ENCODE results near the gene LRRC39.

Gene LRRC39

DNA sequence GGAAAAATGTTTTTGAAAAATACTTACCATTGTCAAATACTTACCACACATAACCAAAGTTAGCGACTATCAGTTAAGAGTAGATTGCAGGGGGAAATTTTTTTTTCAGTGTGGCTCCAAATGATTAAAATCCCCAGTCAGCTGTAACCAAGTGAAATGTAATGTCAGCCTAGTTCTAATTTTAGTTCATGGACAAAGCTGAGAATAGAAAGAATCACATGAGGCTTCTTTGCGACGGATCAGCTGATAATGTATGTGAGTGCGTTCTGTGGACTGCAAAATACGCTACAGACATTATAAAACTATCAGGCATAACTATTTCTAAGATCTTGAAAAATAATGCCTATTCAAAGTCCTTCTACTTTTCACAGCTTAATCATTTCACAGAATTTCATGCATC is at the start of gene LRRC39:
Gene LRRC39, minus strand, starts transcription at position 166 of the 400 bp plus-strand sequence. CDS start 9,740 bp downstream, outside the sequence.
- ChIA-PET CTCF (interaction anchor here (0.8 kb wide), 1 partner anchor 279 kb away, joined by 3 read pairs; no protein-coding TSS in a partner anchor), POLR2A (interaction anchor here (0.6 kb wide), 1 partner anchor 47 kb away, joined by 4 read pairs; no protein-coding TSS in a partner anchor)

GRCh38 chr1:100222428-100222827 is 44.4 kb upstream of the LRRC39 start:
- H3K27ac ChIP-seq (ENCODE audit: extremely low read depth, low read depth, low read length), result no peak overlapping the region
- H3K9me3 ChIP-seq (ENCODE audit: control insufficient read depth, insufficient read depth, low read depth, low read length), result no peaks in the 10 kb centered on the region
- no peak for TF ChIP-seq ZNF621 (tag by site-specific recombination; IDR thresholded peaks at IDR 0.05)
- peak; percentile 99 for TF ChIP-seq ZNF664 (tag by site-specific recombination; IDR thresholded peaks at IDR 0.05)
- no peak overlapping the region for H3K4me3 ChIP-seq (ENCODE audit: low read depth, low read length)
- H3K36me3 ChIP-seq (ENCODE audit: control insufficient read depth in 2 of 2, insufficient read depth in 1 of 2, low read length in 2 of 2), result peaks cover 0 to 27% of the 10 kb centered on the region in 2 experiments; a peak in 2 of 3 replicates
- ChIA-PET CTCF (interaction anchor here (1.0 to 1.1 kb wide), 2 partner anchors 233 to 237 kb away, joined by 3 read pairs; no protein-coding TSS in a partner anchor), POLR2A (no interaction called here)
- H3K4me1 ChIP-seq (ENCODE audit: control insufficient read depth, insufficient read depth, low read length), result no peaks in the 10 kb centered on the region

More for the DNA sequence above, at the start of gene LRRC39:
- Histone ChIP-seq H3K4me3 (ENCODE audit: low read depth, low read length) (no peak within 1 kb of the TSS), H3K36me3 (ENCODE audit: control insufficient read depth in 2 of 2, insufficient read depth in 1 of 2, low read length in 2 of 2) (no peaks in the 10 kb centered on the region), H3K4me1 (ENCODE audit: control insufficient read depth, insufficient read depth, low read length) (no peaks in the 10 kb centered on the region), H3K27ac (ENCODE audit: extremely low read depth, low read depth, low read length) (no peak within 1 kb of the TSS), H3K9me3 (ENCODE audit: control insufficient read depth, insufficient read depth, low read depth, low read length) (no peaks in the 10 kb centered on the region)
- no peak for TF ChIP-seq ZNF514 (tag by site-specific recombination; IDR thresholded peaks at IDR 0.05)
- TF ChIP-seq, protein P1, sequence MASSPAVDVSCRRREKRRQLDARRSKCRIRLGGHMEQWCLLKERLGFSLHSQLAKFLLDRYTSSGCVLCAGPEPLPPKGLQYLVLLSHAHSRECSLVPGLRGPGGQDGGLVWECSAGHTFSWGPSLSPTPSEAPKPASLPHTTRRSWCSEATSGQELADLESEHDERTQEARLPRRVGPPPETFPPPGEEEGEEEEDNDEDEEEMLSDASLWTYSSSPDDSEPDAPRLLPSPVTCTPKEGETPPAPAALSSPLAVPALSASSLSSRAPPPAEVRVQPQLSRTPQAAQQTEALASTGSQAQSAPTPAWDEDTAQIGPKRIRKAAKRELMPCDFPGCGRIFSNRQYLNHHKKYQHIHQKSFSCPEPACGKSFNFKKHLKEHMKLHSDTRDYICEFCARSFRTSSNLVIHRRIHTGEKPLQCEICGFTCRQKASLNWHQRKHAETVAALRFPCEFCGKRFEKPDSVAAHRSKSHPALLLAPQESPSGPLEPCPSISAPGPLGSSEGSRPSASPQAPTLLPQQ (tag by site-specific recombination; IDR thresholded peaks at IDR 0.05), result no peak
- TF ChIP-seq TRIM28 (IDR thresholded peaks at IDR 0.05; ENCODE audit: borderline replicate concordance, low read length), result no peak
- no peak for TF ChIP-seq ZSCAN30 (tag by site-specific recombination; IDR thresholded peaks at IDR 0.05)
- no peak for TF ChIP-seq ZNF621 (tag by site-specific recombination; IDR thresholded peaks at IDR 0.05)
- no peak for TF ChIP-seq ZNF302 (tag by site-specific recombination; IDR thresholded peaks at IDR 0.05; ENCODE audit: low read depth)
- TF ChIP-seq YY1 (tag by site-specific recombination; IDR thresholded peaks at IDR 0.05), result no peak
- TF ChIP-seq TCF7L2 (IDR thresholded peaks at IDR 0.05; ENCODE audit: borderline replicate concordance, low read depth, low read length), result no peak
- TF ChIP-seq ZNF175 (tag by site-specific recombination; IDR thresholded peaks at IDR 0.05), result no peak
- no peak for TF ChIP-seq ZNF23 (tag by site-specific recombination; IDR thresholded peaks at IDR 0.05; ENCODE audit: borderline replicate concordance)
- no peak for TF ChIP-seq ZNF274 (IDR thresholded peaks at IDR 0.05; ENCODE audit: low read length)
- no peak for TF ChIP-seq ZNF274 (tag by site-specific recombination; IDR thresholded peaks at IDR 0.05; ENCODE audit: borderline replicate concordance)
- no peak for TF ChIP-seq ZNF521 (tag by site-specific recombination; IDR thresholded peaks at IDR 0.05)
- TF ChIP-seq ZNF18 (tag by site-specific recombination; IDR thresholded peaks at IDR 0.05), result no peak
- TF ChIP-seq ZNF530 (tag by site-specific recombination; IDR thresholded peaks at IDR 0.05; ENCODE audit: low read depth), result no peak
- no peak for TF ChIP-seq ZNF776 (tag by site-specific recombination; IDR thresholded peaks at IDR 0.05; ENCODE audit: borderline replicate concordance)
- no peak for TF ChIP-seq FEZF1 (tag by site-specific recombination; IDR thresholded peaks at IDR 0.05)
- TF ChIP-seq KLF16 (tag by site-specific recombination; IDR thresholded peaks at IDR 0.05), result no peak

DNA sequence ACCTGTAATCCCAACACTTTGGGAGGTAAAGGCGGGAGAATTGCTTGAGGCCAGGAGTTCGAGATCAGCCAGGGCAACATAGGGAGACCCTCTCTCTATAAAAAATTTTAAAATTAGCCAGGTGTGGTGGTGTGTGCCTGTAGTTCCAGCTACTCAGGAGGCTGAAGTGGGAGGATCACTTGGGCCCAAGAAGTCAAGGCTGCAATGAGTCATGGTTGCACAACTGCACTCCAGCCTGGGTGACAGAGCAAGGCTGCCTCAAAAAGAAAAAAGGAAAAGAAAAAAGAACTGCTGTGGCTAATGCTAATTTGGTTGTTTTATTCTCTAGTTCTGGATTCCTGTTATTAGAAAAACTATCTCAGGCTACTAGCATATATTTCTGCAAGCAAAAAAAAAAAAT is 41.8 kb upstream of the LRRC39 start:
- H3K4me3 ChIP-seq (ENCODE audit: low read depth, low read length), result no peak overlapping the region
- H3K27ac ChIP-seq (ENCODE audit: extremely low read depth, low read depth, low read length), result no peak overlapping the region
- no peaks in the 10 kb centered on the region for H3K4me1 ChIP-seq (ENCODE audit: control insufficient read depth, insufficient read depth, low read length)
- CTCF ChIA-PET, result no interaction called here
- no peaks in the 10 kb centered on the region for H3K9me3 ChIP-seq (ENCODE audit: control insufficient read depth, insufficient read depth, low read depth, low read length)
- H3K36me3 ChIP-seq (ENCODE audit: control insufficient read depth in 2 of 2, insufficient read depth in 1 of 2, low read length in 2 of 2), result peaks cover 10 to 31% of the 10 kb centered on the region in 2 experiments
- POLR2A ChIA-PET, result no interaction called here
- no peak for TF ChIP-seq ZNF792 (tag by site-specific recombination; IDR thresholded peaks at IDR 0.05)
- TF ChIP-seq, protein P2, sequence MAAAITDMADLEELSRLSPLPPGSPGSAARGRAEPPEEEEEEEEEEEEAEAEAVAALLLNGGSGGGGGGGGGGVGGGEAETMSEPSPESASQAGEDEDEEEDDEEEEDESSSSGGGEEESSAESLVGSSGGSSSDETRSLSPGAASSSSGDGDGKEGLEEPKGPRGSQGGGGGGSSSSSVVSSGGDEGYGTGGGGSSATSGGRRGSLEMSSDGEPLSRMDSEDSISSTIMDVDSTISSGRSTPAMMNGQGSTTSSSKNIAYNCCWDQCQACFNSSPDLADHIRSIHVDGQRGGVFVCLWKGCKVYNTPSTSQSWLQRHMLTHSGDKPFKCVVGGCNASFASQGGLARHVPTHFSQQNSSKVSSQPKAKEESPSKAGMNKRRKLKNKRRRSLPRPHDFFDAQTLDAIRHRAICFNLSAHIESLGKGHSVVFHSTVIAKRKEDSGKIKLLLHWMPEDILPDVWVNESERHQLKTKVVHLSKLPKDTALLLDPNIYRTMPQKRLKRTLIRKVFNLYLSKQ (tag by site-specific recombination; IDR thresholded peaks at IDR 0.05; ENCODE audit: borderline replicate concordance), result no peak
- TF ChIP-seq ZNF837 (tag by site-specific recombination; IDR thresholded peaks at IDR 0.05), result no peak
- TF ChIP-seq KLF9 (tag by site-specific recombination; IDR thresholded peaks at IDR 0.05; ENCODE audit: low read depth), result no peak
- TF ChIP-seq ZNF2 (tag by site-specific recombination; IDR thresholded peaks at IDR 0.05), result no peak
- TF ChIP-seq ZNF561 (tag by site-specific recombination; IDR thresholded peaks at IDR 0.05; ENCODE audit: borderline replicate concordance), result no peak
- TF ChIP-seq GLI4 (tag by site-specific recombination; IDR thresholded peaks at IDR 0.05), result no peak
- no peak for TF ChIP-seq INSM2 (tag by site-specific recombination; IDR thresholded peaks at IDR 0.05)
- no peak for TF ChIP-seq MYNN (tag by site-specific recombination; IDR thresholded peaks at IDR 0.05; ENCODE audit: borderline replicate concordance)
